Measurements from ENCODE around the gene AUH. TPM values are rescaled to one million over a fixed set of nuclear protein-coding genes. Genes with fewer than 3 reads are reported as not detected.

Gene AUH
- total RNA-seq, 4 donors from 2014 or later: 17.1 to 28.2 (median 20.8) TPM

GRCh38 chr9:91269907-91270491 is 91.7 kb downstream of the AUH start:
- Histone ChIP-seq H3K9me3 (no peaks in the 10 kb centered on the region), H3K27ac (no peak overlapping the region), H3K4me1 (peaks cover 10 to 13% of the 10 kb centered on the region in 2 donors), H3K4me3 (no peak overlapping the region), H3K36me3 (no peaks in the 10 kb centered on the region), H3K27me3 (no peaks in the 10 kb centered on the region)
- DNase-seq (no peak), ATAC-seq (no peak)
- intact Hi-C loops (cut with DNase I; ENCODE audit: low total_unique reads): loop anchor here (10.0 kb wide), 1 partner anchor 65 kb away; no protein-coding TSS in a partner anchor
- no peak for TF ChIP-seq CTCF (IDR thresholded peaks at IDR 0.05 in 4 of 5, conservative IDR thresholded peaks at IDR 0.05 in 1 of 5)
- TF ChIP-seq POLR2A (IDR thresholded peaks at IDR 0.05): no peak
- in situ Hi-C loops (cut with MboI; ENCODE audit: low sequenced_read_pairs in 4 of 4): no loop called here

GRCh38 chr9:91266448-91266847 is 95.3 kb downstream of the AUH start:
- H3K36me3 ChIP-seq: no peaks in the 10 kb centered on the region
- peaks cover 0 to 3% of the 10 kb centered on the region in 2 donors for H3K4me1 ChIP-seq
- DNase-seq (no peak), ATAC-seq (no peak)
- intact Hi-C loops (cut with DNase I; ENCODE audit: low total_unique reads): loop anchor here (10.0 kb wide), 1 partner anchor 62 kb away; no protein-coding TSS in a partner anchor
- TF ChIP-seq POLR2A (IDR thresholded peaks at IDR 0.05): no peak
- no peak for TF ChIP-seq CTCF (IDR thresholded peaks at IDR 0.05 in 4 of 5, conservative IDR thresholded peaks at IDR 0.05 in 1 of 5)
- no peak overlapping the region for H3K27ac ChIP-seq
- H3K4me3 ChIP-seq: no peak overlapping the region
- no peaks in the 10 kb centered on the region for H3K27me3 ChIP-seq
- in situ Hi-C loops (cut with MboI; ENCODE audit: low sequenced_read_pairs in 4 of 4): no loop called here
- H3K9me3 ChIP-seq: no peaks in the 10 kb centered on the region

GRCh38 chr9:91265514-91265913 is 96.2 kb downstream of the AUH start:
- ATAC-seq (no peak), DNase-seq (no peak)
- H3K4me1 ChIP-seq: no peaks in the 10 kb centered on the region
- TF ChIP-seq CTCF (IDR thresholded peaks at IDR 0.05 in 4 of 5, conservative IDR thresholded peaks at IDR 0.05 in 1 of 5) (no peak), POLR2A (IDR thresholded peaks at IDR 0.05) (no peak)
- no peaks in the 10 kb centered on the region for H3K36me3 ChIP-seq
- in situ Hi-C loops (cut with MboI; ENCODE audit: low sequenced_read_pairs in 4 of 4) (no loop called here), intact Hi-C loops (cut with DNase I; ENCODE audit: low total_unique reads) (loop anchor here (10.0 kb wide), 1 partner anchor 61 kb away; no protein-coding TSS in a partner anchor)
- H3K27me3 ChIP-seq: no peaks in the 10 kb centered on the region
- H3K9me3 ChIP-seq: no peaks in the 10 kb centered on the region
- H3K27ac ChIP-seq: no peak overlapping the region
- no peak overlapping the region for H3K4me3 ChIP-seq

GRCh38 chr9:91261417-91261816 is 100.3 kb downstream of the AUH start:
- H3K4me1 ChIP-seq: peaks cover 2 to 3% of the 10 kb centered on the region in 2 donors
- H3K27ac ChIP-seq: no peak overlapping the region
- intact Hi-C loops (cut with DNase I; ENCODE audit: low total_unique reads) (loop anchor here (10.0 kb wide), 1 partner anchor 57 kb away; no protein-coding TSS in a partner anchor), in situ Hi-C loops (cut with MboI; ENCODE audit: low sequenced_read_pairs in 4 of 4) (no loop called here)
- H3K36me3 ChIP-seq: no peaks in the 10 kb centered on the region
- no peak for DNase-seq
- no peaks in the 10 kb centered on the region for H3K27me3 ChIP-seq
- H3K9me3 ChIP-seq: no peaks in the 10 kb centered on the region
- H3K4me3 ChIP-seq: no peak overlapping the region
- ATAC-seq: no peak
- TF ChIP-seq CTCF (IDR thresholded peaks at IDR 0.05 in 4 of 5, conservative IDR thresholded peaks at IDR 0.05 in 1 of 5) (no peak), POLR2A (IDR thresholded peaks at IDR 0.05) (no peak)
